ENCODE data around the gene CNTNAP2. TPM values are rescaled to one million over a fixed set of nuclear protein-coding genes. Genes with fewer than 3 reads are reported as not detected.

The CNTNAP2 gene
- total RNA-seq, 1 experiment from 2014 or later, result 42.5 TPM

DNA sequence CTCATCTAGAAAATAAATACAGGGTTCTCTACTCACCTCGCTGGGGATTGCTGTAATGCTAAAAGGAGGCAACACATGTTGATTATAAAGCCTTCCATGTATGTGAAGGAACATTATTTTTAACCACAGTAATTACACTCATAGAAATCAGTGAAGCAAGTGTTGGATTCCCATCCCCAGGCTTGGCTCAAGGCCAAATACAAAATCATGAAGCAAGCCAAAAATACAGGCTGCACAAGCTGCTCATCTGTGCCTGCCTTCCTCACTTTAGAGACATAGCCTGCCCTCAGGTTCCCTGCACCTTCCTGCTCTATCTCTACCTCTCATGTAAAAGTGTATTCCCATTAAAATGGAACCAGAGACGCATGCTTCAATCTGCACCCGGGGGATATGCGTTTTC, 1396.8 kb downstream of the CNTNAP2 start:
- ChIA-PET CTCF (no interaction called here), POLR2A (no interaction called here)
- peaks cover 14% of the 10 kb centered on the region for H3K4me1 Mint-ChIP-seq (ENCODE audit: low read depth, unreplicated experiment)
- no peaks in the 10 kb centered on the region for H3K27me3 ChIP-seq (replicated peaks; ENCODE audit: control insufficient read depth, insufficient read depth, low read length)
- H3K4me3 ChIP-seq (ENCODE audit: low read depth, low read length), result no peak overlapping the region
- H3K9me3 ChIP-seq, result peaks cover 1% of the 10 kb centered on the region; the same call in 1 of the 2 replicates
- H3K9me3 Mint-ChIP-seq (ENCODE audit: unreplicated experiment), result peaks cover 11% of the 10 kb centered on the region
- DNase-seq, result no peak
- TF ChIP-seq, protein P1, sequence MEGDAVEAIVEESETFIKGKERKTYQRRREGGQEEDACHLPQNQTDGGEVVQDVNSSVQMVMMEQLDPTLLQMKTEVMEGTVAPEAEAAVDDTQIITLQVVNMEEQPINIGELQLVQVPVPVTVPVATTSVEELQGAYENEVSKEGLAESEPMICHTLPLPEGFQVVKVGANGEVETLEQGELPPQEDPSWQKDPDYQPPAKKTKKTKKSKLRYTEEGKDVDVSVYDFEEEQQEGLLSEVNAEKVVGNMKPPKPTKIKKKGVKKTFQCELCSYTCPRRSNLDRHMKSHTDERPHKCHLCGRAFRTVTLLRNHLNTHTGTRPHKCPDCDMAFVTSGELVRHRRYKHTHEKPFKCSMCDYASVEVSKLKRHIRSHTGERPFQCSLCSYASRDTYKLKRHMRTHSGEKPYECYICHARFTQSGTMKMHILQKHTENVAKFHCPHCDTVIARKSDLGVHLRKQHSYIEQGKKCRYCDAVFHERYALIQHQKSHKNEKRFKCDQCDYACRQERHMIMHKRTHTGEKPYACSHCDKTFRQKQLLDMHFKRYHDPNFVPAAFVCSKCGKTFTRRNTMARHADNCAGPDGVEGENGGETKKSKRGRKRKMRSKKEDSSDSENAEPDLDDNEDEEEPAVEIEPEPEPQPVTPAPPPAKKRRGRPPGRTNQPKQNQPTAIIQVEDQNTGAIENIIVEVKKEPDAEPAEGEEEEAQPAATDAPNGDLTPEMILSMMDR (IDR thresholded peaks at IDR 0.05; ENCODE audit: insufficient read depth in 1 of 2, low read depth in 1 of 2, low read length in 1 of 2, severe bottlenecking in 1 of 2, unreplicated experiment in 1 of 2), result no peak
- no peaks in the 10 kb centered on the region for H3K36me3 ChIP-seq (ENCODE audit: control insufficient read depth, insufficient read depth, low read length)
- intact Hi-C loops (cut with micrococcal nuclease; ENCODE audit: unreplicated experiment), result no loop called here
- H3K36me3 Mint-ChIP-seq (ENCODE audit: insufficient read depth, unreplicated experiment), result peaks cover 5% of the 10 kb centered on the region
- H3K27ac Mint-ChIP-seq (ENCODE audit: unreplicated experiment), result no peak overlapping the region
- peaks cover 4% of the 10 kb centered on the region for H3K4me1 ChIP-seq
- no peaks in the 10 kb centered on the region for H3K27me3 Mint-ChIP-seq (ENCODE audit: insufficient read depth, unreplicated experiment)
- BruUV-seq (replicated peaks), result no TSS peak
- no peak overlapping the region for H3K4me3 Mint-ChIP-seq (ENCODE audit: unreplicated experiment)

DNA sequence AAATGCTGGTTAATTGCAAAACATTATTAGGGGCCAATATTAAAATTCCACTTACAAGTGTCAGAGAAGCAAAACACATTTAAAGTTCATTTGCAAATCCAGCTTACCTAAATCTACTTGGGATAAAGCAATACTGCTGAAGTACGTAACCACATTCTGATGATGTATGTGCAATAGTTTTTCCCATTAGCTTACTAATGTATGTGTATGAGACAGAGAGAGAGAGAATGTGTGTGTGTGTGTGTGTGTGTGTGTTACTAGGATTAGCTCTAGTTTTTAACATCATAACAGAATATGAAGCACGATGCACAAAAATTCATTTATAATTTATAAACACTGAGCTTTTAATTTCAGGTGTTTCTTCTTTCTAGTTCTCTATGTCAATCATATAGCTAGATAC, 1399.8 kb downstream of the CNTNAP2 start:
- peaks cover 7% of the 10 kb centered on the region for H3K4me1 Mint-ChIP-seq (ENCODE audit: low read depth, unreplicated experiment)
- no peak overlapping the region for H3K4me3 Mint-ChIP-seq (ENCODE audit: unreplicated experiment)
- H3K36me3 Mint-ChIP-seq (ENCODE audit: insufficient read depth, unreplicated experiment), result peaks cover 11% of the 10 kb centered on the region
- no peak for DNase-seq
- POLR2A ChIA-PET, result no interaction called here
- H3K4me1 ChIP-seq, result peaks cover 24% of the 10 kb centered on the region
- CTCF ChIA-PET, result interaction anchor here (0.6 kb wide), 1 partner anchor 104 kb away, joined by 3 read pairs; no protein-coding TSS in a partner anchor
- TF ChIP-seq, protein P1 (IDR thresholded peaks at IDR 0.05; ENCODE audit: insufficient read depth in 1 of 2, low read depth in 1 of 2, low read length in 1 of 2, severe bottlenecking in 1 of 2, unreplicated experiment in 1 of 2), result no peak
- intact Hi-C loops (cut with micrococcal nuclease; ENCODE audit: unreplicated experiment), result no loop called here
- H3K27me3 ChIP-seq (replicated peaks; ENCODE audit: control insufficient read depth, insufficient read depth, low read length), result no peaks in the 10 kb centered on the region
- peaks cover 10% of the 10 kb centered on the region for H3K9me3 Mint-ChIP-seq (ENCODE audit: unreplicated experiment)
- H3K4me3 ChIP-seq (ENCODE audit: low read depth, low read length), result no peak overlapping the region
- H3K27ac Mint-ChIP-seq (ENCODE audit: unreplicated experiment), result no peak overlapping the region
- no TSS peak for BruUV-seq (replicated peaks)
- H3K9me3 ChIP-seq, result peaks cover 6% of the 10 kb centered on the region; the same call in 1 of the 2 replicates
- H3K36me3 ChIP-seq (ENCODE audit: control insufficient read depth, insufficient read depth, low read length), result no peaks in the 10 kb centered on the region
- no peaks in the 10 kb centered on the region for H3K27me3 Mint-ChIP-seq (ENCODE audit: insufficient read depth, unreplicated experiment)

DNA sequence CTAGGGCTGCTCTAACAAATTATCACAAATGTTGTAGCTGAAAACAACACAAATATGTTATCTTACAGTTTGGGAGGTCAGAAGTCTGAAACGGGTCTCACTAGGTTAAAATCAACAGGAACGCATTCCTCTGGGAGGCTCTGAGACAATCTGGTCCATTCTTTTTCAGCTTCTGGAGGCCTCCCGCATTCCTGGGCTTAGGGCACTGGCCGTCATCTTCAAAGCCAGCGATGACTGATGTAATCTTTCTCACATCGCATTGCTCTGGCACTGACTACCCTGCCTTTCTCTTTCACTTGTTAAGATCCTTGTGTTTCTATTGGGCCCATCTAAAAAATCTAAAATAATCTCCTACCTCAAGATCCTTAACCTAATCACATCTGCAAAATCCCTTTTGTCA, 1402.5 kb downstream of the CNTNAP2 start:
- POLR2A ChIA-PET, result no interaction called here
- Mint-ChIP-seq H3K4me1 (ENCODE audit: low read depth, unreplicated experiment) (peaks cover 7% of the 10 kb centered on the region), H3K4me3 (ENCODE audit: unreplicated experiment) (peak overlapping the region; percentile 34), H3K36me3 (ENCODE audit: insufficient read depth, unreplicated experiment) (peaks cover 11% of the 10 kb centered on the region), H3K27me3 (ENCODE audit: insufficient read depth, unreplicated experiment) (no peaks in the 10 kb centered on the region), H3K9me3 (ENCODE audit: unreplicated experiment) (peaks cover 10% of the 10 kb centered on the region), H3K27ac (ENCODE audit: unreplicated experiment) (peak overlapping the region; percentile 90)
- Histone ChIP-seq H3K27me3 (replicated peaks; ENCODE audit: control insufficient read depth, insufficient read depth, low read length) (no peaks in the 10 kb centered on the region), H3K9me3 (peaks cover 6% of the 10 kb centered on the region; the same call in 1 of the 2 replicates), H3K36me3 (ENCODE audit: control insufficient read depth, insufficient read depth, low read length) (no peaks in the 10 kb centered on the region), H3K4me3 (ENCODE audit: low read depth, low read length) (no peak overlapping the region), H3K4me1 (peaks cover 24% of the 10 kb centered on the region)
- peak; percentile 78 to 82 for DNase-seq
- no TSS peak for BruUV-seq (replicated peaks)
- TF ChIP-seq, protein P1 (IDR thresholded peaks at IDR 0.05; ENCODE audit: insufficient read depth in 1 of 2, low read depth in 1 of 2, low read length in 1 of 2, severe bottlenecking in 1 of 2, unreplicated experiment in 1 of 2), result no peak
- intact Hi-C loops (cut with micrococcal nuclease; ENCODE audit: unreplicated experiment), result loop anchor here (1.0 kb wide), 2 partner anchors 86 to 107 kb away; no protein-coding TSS in a partner anchor
- CTCF ChIA-PET, result no interaction called here

Measured in Caco-2 (cell line).